HEK293 (cell line): ENCODE measurements around the gene DNAH6.

Source experiments
- CTCF ChIA-PET: fragments of 350-600 bp; formaldehyde crosslinking; extraction: SDS; loops from one replicate; lab custom pipeline; 2021; ENCODE audit warnings: antibody characterized with exemption; lab: Yijun Ruan, JAX
- POLR2A ChIA-PET: fragments of 300-600 bp; formaldehyde crosslinking; extraction: SDS; loops from one replicate; lab custom pipeline; 2020; ENCODE audit warnings: antibody characterized with exemption, inconsistent platforms; lab: Yijun Ruan, JAX
- H3K27ac ChIP-seq: fragments of 200-500 bp; sonication (Bioruptor generic); 2 replicates; pipeline ENCODE4 v1.5.1; 2014; ENCODE audit warnings: low read depth, low read length, control low read depth, inconsistent platforms; ENCODE audit errors: extremely low read depth
- H3K36me3 ChIP-seq, 2 experiments: fragments of 200-500 bp in 1 of 2; sonication (Bioruptor generic) in 1 of 2; 1 replicate in 1 of 2; 2 replicates in 1 of 2; pipeline ENCODE4 v1.5.1; 2014 to 2017; ENCODE audit warnings: inconsistent platforms in 2 of 2, low read length in 2 of 2; ENCODE audit not compliant: control insufficient read depth in 2 of 2, insufficient read depth in 1 of 2
- H3K4me1 ChIP-seq: fragments of 200-500 bp; sonication (Bioruptor generic); 2 replicates; pipeline ENCODE4 v1.5.1; 2014; ENCODE audit warnings: mild to moderate bottlenecking, low read length, inconsistent platforms; ENCODE audit not compliant: control insufficient read depth, insufficient read depth
- H3K4me3 ChIP-seq: 2 replicates; pipeline ENCODE4 v1.5.1; 2011; ENCODE audit warnings: low read depth, mild to moderate bottlenecking, control low read depth, low read length, moderate library complexity
- H3K9me3 ChIP-seq: fragments of 200-500 bp; sonication (Bioruptor generic); 2 replicates; pipeline ENCODE4 v1.5.1; 2014; ENCODE audit warnings: low read depth, low read length, inconsistent platforms; ENCODE audit not compliant: control insufficient read depth, insufficient read depth
- BCL11B ChIP-seq: fragments of 450-650 bp; formaldehyde crosslinking; IDR thresholded peaks from 2 replicates; pipeline ENCODE4 v1.5.1; 2016; ENCODE audit warnings: low read depth, missing biosample characterization, missing genetic modification characterization
- GFI1B ChIP-seq: fragments of 450-650 bp; formaldehyde crosslinking; IDR thresholded peaks from 2 replicates; pipeline ENCODE4 v1.5.1; 2016; ENCODE audit warnings: missing biosample characterization, missing genetic modification characterization
- KLF8 ChIP-seq: fragments of 450-650 bp; formaldehyde crosslinking; IDR thresholded peaks from 2 replicates; pipeline ENCODE4 v1.5.1; 2016; ENCODE audit warnings: missing biosample characterization, missing genetic modification characterization
- OVOL3 ChIP-seq: fragments of 450-650 bp; formaldehyde crosslinking; IDR thresholded peaks from 2 replicates; pipeline ENCODE4 v1.5.1; 2016; ENCODE audit warnings: missing biosample characterization, missing genetic modification characterization
- ZIC2 ChIP-seq: fragments of 450-650 bp; formaldehyde crosslinking; IDR thresholded peaks from 2 replicates; pipeline ENCODE4 v1.5.1; 2016; ENCODE audit warnings: missing biosample characterization, missing genetic modification characterization
- ZNF114 ChIP-seq: fragments of 450-650 bp; formaldehyde crosslinking; IDR thresholded peaks from 2 replicates; pipeline ENCODE4 v1.5.0; 2017; ENCODE audit warnings: missing biosample characterization, missing genetic modification characterization
- ZNF155 ChIP-seq: fragments of 450-650 bp; formaldehyde crosslinking; IDR thresholded peaks from 2 replicates; pipeline ENCODE4 v1.5.1; 2016; ENCODE audit warnings: missing biosample characterization, missing genetic modification characterization
- ZNF16 ChIP-seq: fragments of 450-650 bp; formaldehyde crosslinking; IDR thresholded peaks from 2 replicates; pipeline ENCODE4 v1.5.1; 2016; ENCODE audit warnings: low read depth, missing biosample characterization, missing genetic modification characterization
- ZNF174 ChIP-seq: fragments of 450-650 bp; formaldehyde crosslinking; IDR thresholded peaks from 2 replicates; pipeline ENCODE4 v1.5.0; 2017; ENCODE audit warnings: missing biosample characterization, mild to moderate bottlenecking, missing genetic modification characterization
- ZNF202 ChIP-seq: fragments of 450-650 bp; formaldehyde crosslinking; IDR thresholded peaks from 2 replicates; pipeline ENCODE4 v1.5.1; 2016; ENCODE audit warnings: missing biosample characterization, missing genetic modification characterization, borderline replicate concordance
- ZNF211 ChIP-seq: fragments of 450-650 bp; formaldehyde crosslinking; IDR thresholded peaks from 2 replicates; pipeline ENCODE4 v1.5.1; 2016; ENCODE audit warnings: low read depth, missing biosample characterization, missing genetic modification characterization
- ZNF266 ChIP-seq: fragments of 450-650 bp; formaldehyde crosslinking; IDR thresholded peaks from 2 replicates; pipeline ENCODE4 v1.5.1; 2016; ENCODE audit warnings: missing biosample characterization, missing genetic modification characterization, low read depth
- ZNF274 ChIP-seq, 2 experiments: fragments of 200-500 bp in 1 of 2; fragments of 450-650 bp in 1 of 2; sonication (Bioruptor generic) in 1 of 2; formaldehyde crosslinking in 1 of 2; IDR thresholded peaks; 2 replicates each; pipeline versions ENCODE4 v1.5.1 to v1.6.1; 2014 to 2016; ENCODE audit warnings: borderline replicate concordance in 1 of 2, inconsistent platforms in 1 of 2, low read length in 1 of 2, missing biosample characterization in 1 of 2, missing genetic modification characterization in 1 of 2
- ZNF623 ChIP-seq: fragments of 450-650 bp; formaldehyde crosslinking; IDR thresholded peaks from 2 replicates; pipeline ENCODE4 v1.5.1; 2016; ENCODE audit warnings: missing biosample characterization, missing genetic modification characterization
- TF ChIP-seq, protein P1 (sequence below): fragments of 450-650 bp; formaldehyde crosslinking; IDR thresholded peaks from 2 replicates; pipeline ENCODE4 v1.5.1; 2016; ENCODE audit warnings: missing biosample characterization, missing genetic modification characterization
- TF ChIP-seq, protein P2 (sequence below): fragments of 450-650 bp; formaldehyde crosslinking; optimal IDR thresholded peaks from 2 replicates; pipeline ENCODE3; 2016; ENCODE audit warnings: missing biosample characterization, mild to moderate bottlenecking, missing genetic modification characterization
- TF ChIP-seq, protein P3 (sequence below): fragments of 450-650 bp; formaldehyde crosslinking; IDR thresholded peaks from 2 replicates; pipeline ENCODE4 v1.5.1; 2016; ENCODE audit warnings: missing biosample characterization, missing genetic modification characterization
- TF ChIP-seq, protein P4 (sequence below): fragments of 450-650 bp; formaldehyde crosslinking; IDR thresholded peaks from 2 replicates; pipeline ENCODE4 v1.5.1; 2016; ENCODE audit warnings: missing biosample characterization, missing genetic modification characterization

The DNAH6 gene

DNA sequence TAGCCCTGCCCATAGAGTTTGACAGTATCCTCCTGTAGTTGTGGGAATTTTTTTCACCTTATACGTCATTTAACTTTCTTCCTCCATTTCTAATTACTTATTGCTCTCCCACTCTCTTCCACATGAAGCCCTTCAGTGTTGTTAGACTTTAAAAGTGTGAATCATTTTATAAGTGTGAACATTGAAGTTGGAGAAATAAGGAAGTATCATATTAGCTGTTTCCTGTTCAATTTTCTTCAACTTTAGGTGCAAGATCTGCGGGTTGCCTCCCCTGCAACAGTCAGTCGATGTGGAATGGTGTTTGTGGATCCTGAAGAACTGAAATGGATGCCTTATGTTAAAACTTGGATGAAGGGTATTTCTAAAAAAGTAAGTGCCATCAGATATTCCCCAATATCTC, 138.1 kb downstream of the DNAH6 start (continued):
- TF ChIP-seq, protein P1, sequence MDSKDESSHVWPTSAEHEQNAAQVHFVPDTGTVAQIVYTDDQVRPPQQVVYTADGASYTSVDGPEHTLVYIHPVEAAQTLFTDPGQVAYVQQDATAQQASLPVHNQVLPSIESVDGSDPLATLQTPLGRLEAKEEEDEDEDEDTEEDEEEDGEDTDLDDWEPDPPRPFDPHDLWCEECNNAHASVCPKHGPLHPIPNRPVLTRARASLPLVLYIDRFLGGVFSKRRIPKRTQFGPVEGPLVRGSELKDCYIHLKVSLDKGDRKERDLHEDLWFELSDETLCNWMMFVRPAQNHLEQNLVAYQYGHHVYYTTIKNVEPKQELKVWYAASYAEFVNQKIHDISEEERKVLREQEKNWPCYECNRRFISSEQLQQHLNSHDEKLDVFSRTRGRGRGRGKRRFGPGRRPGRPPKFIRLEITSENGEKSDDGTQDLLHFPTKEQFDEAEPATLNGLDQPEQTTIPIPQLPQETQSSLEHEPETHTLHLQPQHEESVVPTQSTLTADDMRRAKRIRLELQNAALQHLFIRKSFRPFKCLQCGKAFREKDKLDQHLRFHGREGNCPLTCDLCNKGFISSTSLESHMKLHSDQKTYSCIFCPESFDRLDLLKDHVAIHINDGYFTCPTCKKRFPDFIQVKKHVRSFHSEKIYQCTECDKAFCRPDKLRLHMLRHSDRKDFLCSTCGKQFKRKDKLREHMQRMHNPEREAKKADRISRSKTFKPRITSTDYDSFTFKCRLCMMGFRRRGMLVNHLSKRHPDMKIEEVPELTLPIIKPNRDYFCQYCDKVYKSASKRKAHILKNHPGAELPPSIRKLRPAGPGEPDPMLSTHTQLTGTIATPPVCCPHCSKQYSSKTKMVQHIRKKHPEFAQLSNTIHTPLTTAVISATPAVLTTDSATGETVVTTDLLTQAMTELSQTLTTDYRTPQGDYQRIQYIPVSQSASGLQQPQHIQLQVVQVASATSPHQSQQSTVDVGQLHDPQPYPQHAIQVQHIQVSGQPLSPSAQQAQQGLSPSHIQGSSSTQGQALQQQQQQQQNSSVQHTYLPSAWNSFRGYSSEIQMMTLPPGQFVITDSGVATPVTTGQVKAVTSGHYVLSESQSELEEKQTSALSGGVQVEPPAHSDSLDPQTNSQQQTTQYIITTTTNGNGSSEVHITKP (tag by site-specific recombination), result no peak
- TF ChIP-seq OVOL3 (tag by site-specific recombination), result no peak
- no peak for TF ChIP-seq KLF8 (tag by site-specific recombination)
- TF ChIP-seq, protein P2, sequence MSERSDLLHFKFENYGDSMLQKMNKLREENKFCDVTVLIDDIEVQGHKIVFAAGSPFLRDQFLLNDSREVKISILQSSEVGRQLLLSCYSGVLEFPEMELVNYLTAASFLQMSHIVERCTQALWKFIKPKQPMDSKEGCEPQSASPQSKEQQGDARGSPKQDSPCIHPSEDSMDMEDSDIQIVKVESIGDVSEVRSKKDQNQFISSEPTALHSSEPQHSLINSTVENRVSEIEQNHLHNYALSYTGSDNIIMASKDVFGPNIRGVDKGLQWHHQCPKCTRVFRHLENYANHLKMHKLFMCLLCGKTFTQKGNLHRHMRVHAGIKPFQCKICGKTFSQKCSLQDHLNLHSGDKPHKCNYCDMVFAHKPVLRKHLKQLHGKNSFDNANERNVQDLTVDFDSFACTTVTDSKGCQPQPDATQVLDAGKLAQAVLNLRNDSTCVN (tag by site-specific recombination), result no peak

DNA sequence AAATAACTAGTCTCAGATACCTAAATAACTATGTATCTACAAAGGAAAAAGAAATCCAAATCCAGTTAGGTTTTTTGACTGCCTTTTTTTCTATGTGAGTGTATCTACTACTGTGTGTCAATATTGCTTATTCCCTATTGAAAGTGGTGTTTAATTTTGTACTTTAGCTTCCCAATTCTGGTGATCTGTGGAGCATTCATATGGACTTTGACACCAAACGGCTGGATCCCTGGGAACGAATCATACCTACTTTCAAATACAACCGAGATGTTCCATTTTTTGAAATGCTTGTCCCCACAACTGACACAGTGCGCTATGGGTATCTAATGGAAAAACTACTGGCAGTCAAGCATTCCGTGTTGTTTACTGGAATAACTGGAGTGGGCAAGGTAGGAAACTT, 152.8 kb downstream of the DNAH6 start:
- Histone ChIP-seq H3K36me3 (no peaks in the 10 kb centered on the region), H3K9me3 (no peaks in the 10 kb centered on the region), H3K4me1 (no peaks in the 10 kb centered on the region), H3K4me3 (no peak overlapping the region), H3K27ac (no peak overlapping the region)
- no peak for TF ChIP-seq ZNF274 (IDR thresholded peaks at IDR 0.05; ENCODE audit: low read length)
- TF ChIP-seq ZNF274 (tag by site-specific recombination; IDR thresholded peaks at IDR 0.05; ENCODE audit: borderline replicate concordance), result no peak
- TF ChIP-seq ZNF623, result no peak
- no peak for TF ChIP-seq BCL11B (tag by site-specific recombination)
- no peak for TF ChIP-seq ZNF174
- no peak for TF ChIP-seq ZNF266 (tag by site-specific recombination)
- no peak for TF ChIP-seq GFI1B (tag by site-specific recombination)
- no peak for TF ChIP-seq ZNF202 (tag by site-specific recombination)
- no peak for TF ChIP-seq ZNF114
- TF ChIP-seq, protein P2 (tag by site-specific recombination), result no peak
- no peak for TF ChIP-seq ZNF155 (tag by site-specific recombination)
- no peak for TF ChIP-seq ZIC2 (tag by site-specific recombination)
- TF ChIP-seq KLF8 (tag by site-specific recombination), result no peak
- TF ChIP-seq, protein P3, sequence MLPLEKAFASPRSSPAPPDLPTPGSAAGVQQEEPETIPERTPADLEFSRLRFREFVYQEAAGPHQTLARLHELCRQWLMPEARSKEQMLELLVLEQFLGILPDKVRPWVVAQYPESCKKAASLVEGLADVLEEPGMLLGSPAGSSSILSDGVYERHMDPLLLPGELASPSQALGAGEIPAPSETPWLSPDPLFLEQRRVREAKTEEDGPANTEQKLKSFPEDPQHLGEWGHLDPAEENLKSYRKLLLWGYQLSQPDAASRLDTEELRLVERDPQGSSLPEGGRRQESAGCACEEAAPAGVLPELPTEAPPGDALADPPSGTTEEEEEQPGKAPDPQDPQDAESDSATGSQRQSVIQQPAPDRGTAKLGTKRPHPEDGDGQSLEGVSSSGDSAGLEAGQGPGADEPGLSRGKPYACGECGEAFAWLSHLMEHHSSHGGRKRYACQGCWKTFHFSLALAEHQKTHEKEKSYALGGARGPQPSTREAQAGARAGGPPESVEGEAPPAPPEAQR (tag by site-specific recombination), result no peak
- no peak for TF ChIP-seq ZNF16 (tag by site-specific recombination)
- TF ChIP-seq, protein P4, sequence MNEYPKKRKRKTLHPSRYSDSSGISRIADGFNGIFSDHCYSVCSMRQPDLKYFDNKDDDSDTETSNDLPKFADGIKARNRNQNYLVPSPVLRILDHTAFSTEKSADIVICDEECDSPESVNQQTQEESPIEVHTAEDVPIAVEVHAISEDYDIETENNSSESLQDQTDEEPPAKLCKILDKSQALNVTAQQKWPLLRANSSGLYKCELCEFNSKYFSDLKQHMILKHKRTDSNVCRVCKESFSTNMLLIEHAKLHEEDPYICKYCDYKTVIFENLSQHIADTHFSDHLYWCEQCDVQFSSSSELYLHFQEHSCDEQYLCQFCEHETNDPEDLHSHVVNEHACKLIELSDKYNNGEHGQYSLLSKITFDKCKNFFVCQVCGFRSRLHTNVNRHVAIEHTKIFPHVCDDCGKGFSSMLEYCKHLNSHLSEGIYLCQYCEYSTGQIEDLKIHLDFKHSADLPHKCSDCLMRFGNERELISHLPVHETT (tag by site-specific recombination), result no peak
- no peak for TF ChIP-seq ZNF211 (tag by site-specific recombination)
- ChIA-PET CTCF (interaction anchor here (0.7 kb wide), 1 partner anchor 79 kb away, joined by 6 read pairs; no protein-coding TSS in a partner anchor), POLR2A (no interaction called here)
